Measurements from ENCODE around the gene ANKRD11.

ANKRD11 gene

DNA sequence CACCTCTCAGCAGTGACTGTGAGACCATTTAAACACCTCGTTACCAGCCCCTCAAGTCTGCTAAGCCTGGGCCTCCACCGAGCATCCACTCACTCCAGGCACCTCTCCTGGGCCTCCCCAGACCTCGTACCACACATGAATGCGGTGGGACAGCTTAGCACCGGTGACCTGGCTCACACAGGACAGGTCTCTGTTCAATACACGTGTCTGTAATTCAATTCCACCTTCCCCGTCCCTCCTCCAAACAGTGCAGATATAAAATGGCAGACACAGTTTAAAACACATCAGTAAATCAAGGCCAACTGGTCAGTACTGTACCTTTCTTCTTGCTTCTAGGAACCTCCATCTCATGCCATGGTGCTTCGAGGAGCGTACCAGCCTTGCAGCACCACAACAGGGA, 199.0 kb downstream of the ANKRD11 start:
- DNase-seq (ENCODE audit: low read depth): no peak
- H3K4me3 ChIP-seq (ENCODE audit: low read length): no peak overlapping the region
- TF ChIP-seq, protein P1, sequence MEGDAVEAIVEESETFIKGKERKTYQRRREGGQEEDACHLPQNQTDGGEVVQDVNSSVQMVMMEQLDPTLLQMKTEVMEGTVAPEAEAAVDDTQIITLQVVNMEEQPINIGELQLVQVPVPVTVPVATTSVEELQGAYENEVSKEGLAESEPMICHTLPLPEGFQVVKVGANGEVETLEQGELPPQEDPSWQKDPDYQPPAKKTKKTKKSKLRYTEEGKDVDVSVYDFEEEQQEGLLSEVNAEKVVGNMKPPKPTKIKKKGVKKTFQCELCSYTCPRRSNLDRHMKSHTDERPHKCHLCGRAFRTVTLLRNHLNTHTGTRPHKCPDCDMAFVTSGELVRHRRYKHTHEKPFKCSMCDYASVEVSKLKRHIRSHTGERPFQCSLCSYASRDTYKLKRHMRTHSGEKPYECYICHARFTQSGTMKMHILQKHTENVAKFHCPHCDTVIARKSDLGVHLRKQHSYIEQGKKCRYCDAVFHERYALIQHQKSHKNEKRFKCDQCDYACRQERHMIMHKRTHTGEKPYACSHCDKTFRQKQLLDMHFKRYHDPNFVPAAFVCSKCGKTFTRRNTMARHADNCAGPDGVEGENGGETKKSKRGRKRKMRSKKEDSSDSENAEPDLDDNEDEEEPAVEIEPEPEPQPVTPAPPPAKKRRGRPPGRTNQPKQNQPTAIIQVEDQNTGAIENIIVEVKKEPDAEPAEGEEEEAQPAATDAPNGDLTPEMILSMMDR (conservative IDR thresholded peaks at IDR 0.05; ENCODE audit: low read length): no peak

DNA sequence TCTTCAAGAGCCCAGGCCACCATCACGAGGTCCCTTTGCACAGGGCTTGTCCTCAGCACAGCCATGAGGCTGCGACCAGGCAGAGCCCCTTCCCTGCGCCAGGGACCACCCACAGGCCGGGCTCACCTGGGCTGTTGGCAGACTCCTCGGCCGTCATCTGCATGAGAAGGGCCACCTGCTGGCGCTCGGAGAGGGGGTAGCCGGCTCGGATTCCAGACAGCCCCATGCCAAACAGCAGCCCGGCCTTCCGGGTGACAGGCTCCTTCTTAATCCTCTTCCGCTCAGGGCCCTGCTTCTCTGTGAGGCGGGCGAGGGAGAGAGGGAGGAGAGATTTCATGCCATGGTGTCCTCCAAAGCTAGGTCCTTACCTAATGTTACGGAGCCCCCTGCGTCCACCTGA, 199.5 kb downstream of the ANKRD11 start:
- no peak for DNase-seq (ENCODE audit: low read depth)
- TF ChIP-seq, protein P1 (conservative IDR thresholded peaks at IDR 0.05; ENCODE audit: low read length): no peak
- no peak overlapping the region for H3K4me3 ChIP-seq (ENCODE audit: low read length)

DNA sequence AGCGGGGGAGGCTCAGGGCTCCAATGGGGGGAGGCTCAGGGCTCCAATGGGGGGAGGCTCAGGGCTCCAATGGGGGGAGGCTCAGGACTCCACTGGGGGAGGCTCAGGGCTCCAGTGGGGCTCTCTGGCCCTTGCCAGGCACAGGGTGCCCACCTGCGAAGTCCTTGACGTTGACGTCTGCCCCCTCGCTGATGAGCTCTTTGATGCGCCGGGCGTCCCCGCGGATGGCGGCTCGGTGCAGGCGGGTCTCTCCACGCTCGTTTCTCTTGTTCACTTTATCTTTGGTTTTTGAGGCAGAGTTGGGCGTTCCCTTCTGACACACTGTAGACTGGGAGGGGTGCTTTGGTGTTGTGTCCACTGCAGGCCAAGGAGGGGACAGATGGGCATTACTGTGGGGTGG, 199.9 kb downstream of the ANKRD11 start:
- no peak overlapping the region for H3K4me3 ChIP-seq (ENCODE audit: low read length)
- TF ChIP-seq, protein P1 (conservative IDR thresholded peaks at IDR 0.05; ENCODE audit: low read length): no peak
- DNase-seq (ENCODE audit: low read depth): no peak

DNA sequence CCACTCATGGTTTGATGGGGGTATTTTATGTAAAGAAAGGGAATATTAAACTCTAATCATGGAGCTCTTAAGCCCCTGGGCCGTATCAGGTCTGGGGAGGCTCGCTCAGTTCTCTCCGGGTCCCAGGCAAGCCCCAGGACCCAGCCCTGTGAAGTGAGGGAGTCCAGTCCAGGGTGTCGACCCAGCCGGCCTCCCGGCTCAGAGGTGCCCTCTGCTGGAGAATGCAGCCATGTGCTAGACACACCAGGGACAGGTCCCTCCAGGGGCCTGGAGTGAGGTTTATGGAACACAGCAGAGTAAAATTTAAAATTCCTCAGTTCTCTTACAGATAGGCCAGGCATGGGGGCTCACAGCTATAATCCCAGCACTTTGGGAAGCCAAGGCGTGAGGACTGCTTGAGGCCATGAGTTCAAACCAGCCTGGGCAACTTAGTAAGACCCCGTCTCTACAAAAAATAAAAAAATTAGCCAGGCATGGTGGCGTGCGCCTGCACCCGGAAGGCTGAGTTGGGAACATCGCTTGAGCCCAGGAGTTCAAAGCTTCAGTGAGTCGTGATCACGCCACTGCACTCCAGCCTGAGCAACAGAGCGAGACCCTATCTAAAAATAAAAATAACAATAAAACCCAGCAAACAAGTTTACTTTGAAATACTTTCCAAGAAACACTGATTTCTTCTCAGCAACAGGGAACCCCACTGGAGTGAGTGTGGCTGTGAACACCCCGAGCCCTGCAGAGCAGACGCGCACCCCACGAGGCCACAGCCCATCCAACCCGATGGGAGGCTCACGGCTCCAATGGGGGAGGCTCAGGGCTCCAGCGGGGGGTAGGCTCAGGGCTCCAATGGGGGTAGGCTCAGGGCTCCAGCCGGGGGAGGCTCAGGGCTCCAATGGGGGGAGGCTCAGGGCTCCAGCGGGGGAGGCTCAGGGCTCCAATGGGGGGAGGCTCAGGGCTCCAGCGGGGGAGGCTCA, 200.6 kb downstream of the ANKRD11 start:
- DNase-seq (ENCODE audit: low read depth): peak; percentile 52
- TF ChIP-seq, protein P1 (conservative IDR thresholded peaks at IDR 0.05; ENCODE audit: low read length): peak; percentile 87

DNA sequence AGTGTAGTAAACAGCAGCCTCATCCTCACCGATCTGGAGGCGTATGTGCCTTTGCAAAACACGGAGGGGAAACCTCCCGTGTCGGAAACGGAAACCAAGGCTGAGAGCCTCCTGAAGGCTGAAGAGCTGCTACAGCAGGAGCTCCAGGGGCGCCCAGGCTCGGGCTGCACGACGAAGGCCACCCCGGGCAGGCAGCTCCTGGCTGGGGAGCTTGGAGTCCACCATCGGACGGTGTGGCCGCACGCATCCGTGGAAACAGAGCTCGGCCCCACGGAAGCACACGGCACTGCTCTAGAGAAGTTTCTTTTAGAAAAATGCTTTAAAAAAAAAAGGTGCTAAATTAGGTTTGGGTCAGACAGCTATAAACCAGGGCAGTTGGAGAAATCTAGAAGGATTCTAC, 201.4 kb downstream of the ANKRD11 start:
- DNase-seq (ENCODE audit: low read depth): no peak
- TF ChIP-seq, protein P1 (conservative IDR thresholded peaks at IDR 0.05; ENCODE audit: low read length): no peak
- H3K4me3 ChIP-seq (ENCODE audit: low read length): no peak overlapping the region

More for the DNA sequence above, 200.6 kb downstream of the ANKRD11 start:
- no peak overlapping the region for H3K4me3 ChIP-seq (ENCODE audit: low read length)

DNA sequence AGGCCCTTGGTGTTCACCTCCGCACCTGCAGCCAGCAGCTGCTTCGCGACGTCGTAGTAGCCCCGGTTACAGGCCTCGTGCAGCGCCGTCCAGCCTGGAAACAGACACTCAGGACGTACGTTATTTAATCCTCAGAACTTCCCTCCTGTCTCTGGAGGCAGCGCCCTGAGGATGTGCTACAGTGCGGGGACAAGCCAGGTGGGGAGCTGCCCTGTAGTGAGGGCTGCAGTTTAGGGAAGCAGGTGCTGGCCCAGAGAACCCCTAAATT, 201.8 kb downstream of the ANKRD11 start:
- no peak for DNase-seq (ENCODE audit: low read depth)
- TF ChIP-seq, protein P1 (conservative IDR thresholded peaks at IDR 0.05; ENCODE audit: low read length): no peak
- no peak overlapping the region for H3K4me3 ChIP-seq (ENCODE audit: low read length)
